GM12801 (cell line): Measurements from ENCODE around the gene AGTPBP1.

Source experiments
- CTCF ChIP-seq: IDR thresholded peaks from one replicate; pipeline ENCODE4 v1.5.1; 2011; ENCODE audit warnings: control low read depth; ENCODE audit not compliant: insufficient read length; ENCODE audit errors: extremely low read depth

AGTPBP1 gene

DNA sequence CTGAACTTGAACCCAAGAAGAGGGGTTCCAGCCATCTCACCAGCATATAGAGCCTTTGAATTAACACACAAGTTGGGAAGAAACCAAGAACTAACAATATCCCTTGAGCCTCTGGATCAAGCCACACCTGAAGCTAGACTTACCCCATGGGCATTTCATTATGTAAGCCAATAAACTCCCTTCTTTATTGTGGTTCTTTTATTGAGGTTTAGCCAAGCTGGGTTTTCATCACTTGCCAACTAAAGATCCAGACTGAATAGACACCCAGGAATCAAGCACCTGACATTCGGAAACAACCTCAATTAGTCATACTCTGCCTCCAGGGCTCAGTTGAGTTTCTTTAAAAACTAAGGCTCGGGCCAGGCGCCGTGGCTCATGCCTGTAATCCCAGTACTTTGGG, 226.7 kb downstream of the AGTPBP1 start:
- no peak for TF ChIP-seq CTCF

DNA sequence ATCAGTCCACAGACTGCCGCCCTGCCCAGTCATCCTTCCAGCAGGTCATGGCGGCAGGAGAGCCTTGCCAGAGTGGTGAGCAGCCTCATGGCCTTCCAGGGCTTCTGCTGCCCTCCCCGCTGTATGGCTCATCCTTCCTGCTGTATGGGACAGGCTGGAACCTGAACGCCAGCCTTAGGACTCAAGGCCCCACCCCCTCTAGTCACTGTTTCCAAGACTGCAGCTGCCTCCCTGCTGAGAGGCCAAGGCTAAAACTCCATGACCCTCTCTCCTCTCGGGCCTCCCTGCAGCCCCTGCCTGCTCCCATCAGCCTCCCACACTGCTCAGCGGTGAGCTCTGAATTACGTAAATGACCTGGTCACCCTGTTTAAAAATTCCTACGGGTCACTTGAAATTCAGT, 227.5 kb downstream of the AGTPBP1 start:
- no peak for TF ChIP-seq CTCF

DNA sequence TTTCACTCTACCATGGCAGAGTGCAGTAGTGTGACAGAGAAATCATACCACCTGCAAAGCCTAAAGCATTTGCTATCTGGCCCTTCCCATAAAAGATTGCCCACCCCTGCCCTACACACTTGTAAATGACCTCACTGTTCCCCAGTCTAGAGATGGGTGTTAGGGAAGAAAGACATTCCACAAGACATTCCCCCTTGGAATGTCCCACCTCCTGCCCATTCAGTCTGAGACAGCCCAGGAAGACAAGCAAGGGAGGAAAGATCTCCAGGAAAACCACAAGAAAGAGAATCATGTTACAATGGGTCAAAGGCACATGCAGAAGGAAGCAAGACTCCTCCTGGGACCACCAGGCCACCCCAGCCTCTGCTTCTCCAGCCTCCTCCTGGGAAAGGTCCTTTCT, 230.0 kb downstream of the AGTPBP1 start:
- TF ChIP-seq CTCF, result no peak

DNA sequence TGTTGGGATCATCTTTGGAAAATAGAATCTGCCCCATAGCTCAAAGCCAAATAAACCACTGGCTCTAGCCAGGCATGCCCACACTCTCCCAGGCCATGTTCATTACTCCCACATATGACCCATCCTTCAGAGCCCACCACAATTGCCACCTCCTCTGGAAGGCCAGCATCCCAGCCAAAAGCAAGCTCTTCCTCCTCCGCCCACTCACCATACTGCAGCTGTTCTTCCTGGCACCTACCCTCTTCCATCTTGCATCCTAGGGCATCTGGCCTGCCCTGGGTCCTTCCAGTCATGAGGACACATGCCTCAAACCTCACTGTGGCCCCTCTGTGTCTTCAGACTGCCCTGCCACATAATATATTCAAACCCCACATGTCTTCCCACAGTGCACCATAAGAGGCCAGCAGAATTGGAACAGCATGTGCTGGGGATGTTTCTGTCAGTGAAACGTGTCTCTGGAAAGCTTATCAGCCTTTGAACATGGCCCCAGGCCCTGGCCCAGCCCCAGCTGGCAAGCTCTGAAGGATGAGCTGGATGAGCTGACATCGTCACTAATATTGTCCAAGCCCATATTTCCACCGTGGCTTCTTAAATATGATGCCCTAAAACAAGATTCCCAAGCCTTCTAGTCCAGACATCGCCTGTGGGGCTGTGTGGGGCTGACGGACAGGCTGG, 230.8 kb downstream of the AGTPBP1 start:
- no peak for TF ChIP-seq CTCF

GRCh38 chr9:85508616-85509015, 233.1 kb downstream of the AGTPBP1 start:
- TF ChIP-seq CTCF, result no peak

DNA sequence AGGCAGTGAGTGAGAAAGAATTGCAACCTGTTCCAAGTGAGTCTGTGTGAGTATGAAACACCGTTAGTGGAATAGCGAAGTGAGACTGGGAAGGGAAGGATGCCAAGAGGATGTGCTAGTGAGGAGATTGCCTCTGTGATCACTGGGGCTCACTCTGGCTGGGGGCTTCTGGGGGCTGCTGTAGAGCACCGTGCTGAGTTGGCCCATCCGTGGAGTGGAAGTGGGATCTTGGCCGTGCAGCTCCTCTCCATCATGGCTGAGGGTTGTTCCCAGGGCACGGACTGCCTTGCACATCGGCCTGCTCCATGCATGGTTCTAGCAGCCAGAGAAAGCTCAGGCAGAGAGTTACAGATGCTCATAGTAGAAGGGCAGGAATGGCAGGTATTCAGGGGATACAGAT, 236.1 kb downstream of the AGTPBP1 start:
- no peak for TF ChIP-seq CTCF

GRCh38 chr9:85502815-85503655, 238.7 kb downstream of the AGTPBP1 start:
- no peak for TF ChIP-seq CTCF
